ENCODE results near the gene SPEN. TPM values are rescaled to one million over a fixed set of nuclear protein-coding genes. Genes with fewer than 3 reads are reported as not detected.

SPEN gene
- total RNA-seq, 1 experiment from 2014 or later, result 46.4 TPM

GRCh38 chr1:15952317-15953258 lies 105.1 kb downstream of the SPEN start:
- Mint-ChIP-seq H3K4me1 (ENCODE audit: low read depth, unreplicated experiment) (peaks cover 17% of the 10 kb centered on the region), H3K27me3 (ENCODE audit: insufficient read depth, unreplicated experiment) (no peaks in the 10 kb centered on the region), H3K4me3 (ENCODE audit: unreplicated experiment) (no peak overlapping the region), H3K27ac (ENCODE audit: unreplicated experiment) (no peak overlapping the region), H3K9me3 (ENCODE audit: unreplicated experiment) (no peaks in the 10 kb centered on the region), H3K36me3 (ENCODE audit: insufficient read depth, unreplicated experiment) (peaks cover 7% of the 10 kb centered on the region)
- DNase-seq, result no peak
- TF ChIP-seq CTCF (IDR thresholded peaks at IDR 0.05; ENCODE audit: insufficient read depth in 1 of 2, low read depth in 1 of 2, low read length in 1 of 2, severe bottlenecking in 1 of 2, unreplicated experiment in 1 of 2), result no peak
- H3K4me3 ChIP-seq (ENCODE audit: low read depth, low read length), result no peak overlapping the region
- no TSS peak for BruUV-seq (replicated peaks)
- CTCF ChIA-PET, result no interaction called here
- peaks cover 10% of the 10 kb centered on the region for H3K4me1 ChIP-seq
- H3K36me3 ChIP-seq (ENCODE audit: control insufficient read depth, insufficient read depth, low read length), result no peaks in the 10 kb centered on the region
- H3K9me3 ChIP-seq, result no peaks in the 10 kb centered on the region
- intact Hi-C loops (cut with micrococcal nuclease; ENCODE audit: unreplicated experiment), result no loop called here
- POLR2A ChIA-PET, result no interaction called here
- H3K27me3 ChIP-seq (replicated peaks; ENCODE audit: control insufficient read depth, insufficient read depth, low read length), result no peaks in the 10 kb centered on the region

DNA sequence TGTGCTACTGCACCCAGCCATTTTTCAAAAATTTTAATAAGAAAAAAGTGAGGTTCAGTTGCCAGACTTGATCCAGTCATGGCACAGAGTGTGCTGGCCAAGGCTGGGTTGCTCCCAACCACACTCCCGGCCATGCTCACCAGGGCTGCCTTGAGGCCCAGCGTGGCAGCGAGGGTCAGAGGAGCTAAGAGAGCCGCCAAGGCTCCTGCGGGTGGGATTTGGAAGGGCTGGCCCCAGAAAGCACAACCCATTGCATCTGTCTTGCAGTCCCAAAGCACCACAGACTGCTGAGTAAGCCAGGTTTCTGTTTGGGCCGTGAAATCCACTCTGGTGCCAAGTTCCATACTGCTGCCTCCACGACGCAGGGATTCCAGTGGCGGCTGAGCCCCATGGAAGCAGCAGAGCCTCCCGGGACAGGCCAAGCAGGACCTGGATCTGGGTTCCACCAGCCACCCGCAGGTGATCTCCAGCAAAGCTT lies 105.8 kb downstream of the SPEN start:
- H3K9me3 Mint-ChIP-seq (ENCODE audit: unreplicated experiment), result no peaks in the 10 kb centered on the region
- BruUV-seq (replicated peaks), result no TSS peak

GRCh38 chr1:15953791-15954241 lies 106.3 kb downstream of the SPEN start:
- no peak for DNase-seq
- Histone ChIP-seq H3K36me3 (ENCODE audit: control insufficient read depth, insufficient read depth, low read length) (no peaks in the 10 kb centered on the region), H3K9me3 (no peaks in the 10 kb centered on the region), H3K4me3 (ENCODE audit: low read depth, low read length) (no peak overlapping the region), H3K4me1 (peaks cover 10% of the 10 kb centered on the region), H3K27me3 (replicated peaks; ENCODE audit: control insufficient read depth, insufficient read depth, low read length) (no peaks in the 10 kb centered on the region)
- H3K27me3 Mint-ChIP-seq (ENCODE audit: insufficient read depth, unreplicated experiment), result no peaks in the 10 kb centered on the region
- TF ChIP-seq CTCF (IDR thresholded peaks at IDR 0.05; ENCODE audit: insufficient read depth in 1 of 2, low read depth in 1 of 2, low read length in 1 of 2, severe bottlenecking in 1 of 2, unreplicated experiment in 1 of 2), result no peak
- ChIA-PET POLR2A (no interaction called here), CTCF (no interaction called here)
- H3K4me1 Mint-ChIP-seq (ENCODE audit: low read depth, unreplicated experiment), result peaks cover 17% of the 10 kb centered on the region
- intact Hi-C loops (cut with micrococcal nuclease; ENCODE audit: unreplicated experiment), result no loop called here
- no peak overlapping the region for H3K27ac Mint-ChIP-seq (ENCODE audit: unreplicated experiment)
- H3K4me3 Mint-ChIP-seq (ENCODE audit: unreplicated experiment), result no peak overlapping the region
- H3K9me3 Mint-ChIP-seq (ENCODE audit: unreplicated experiment), result no peaks in the 10 kb centered on the region
- BruUV-seq (replicated peaks), result no TSS peak
- H3K36me3 Mint-ChIP-seq (ENCODE audit: insufficient read depth, unreplicated experiment), result peaks cover 4% of the 10 kb centered on the region

More for the DNA sequence above, 105.8 kb downstream of the SPEN start:
- peaks cover 10% of the 10 kb centered on the region for H3K4me1 ChIP-seq
- H3K4me3 ChIP-seq (ENCODE audit: low read depth, low read length), result no peak overlapping the region
- no peak for TF ChIP-seq CTCF (IDR thresholded peaks at IDR 0.05; ENCODE audit: insufficient read depth in 1 of 2, low read depth in 1 of 2, low read length in 1 of 2, severe bottlenecking in 1 of 2, unreplicated experiment in 1 of 2)
- DNase-seq, result no peak
- H3K27me3 Mint-ChIP-seq (ENCODE audit: insufficient read depth, unreplicated experiment), result no peaks in the 10 kb centered on the region
- no peaks in the 10 kb centered on the region for H3K36me3 ChIP-seq (ENCODE audit: control insufficient read depth, insufficient read depth, low read length)
- H3K36me3 Mint-ChIP-seq (ENCODE audit: insufficient read depth, unreplicated experiment), result peaks cover 4% of the 10 kb centered on the region
- ChIA-PET CTCF (no interaction called here), POLR2A (no interaction called here)
- no peaks in the 10 kb centered on the region for H3K27me3 ChIP-seq (replicated peaks; ENCODE audit: control insufficient read depth, insufficient read depth, low read length)
- H3K4me3 Mint-ChIP-seq (ENCODE audit: unreplicated experiment), result no peak overlapping the region
- H3K4me1 Mint-ChIP-seq (ENCODE audit: low read depth, unreplicated experiment), result peaks cover 17% of the 10 kb centered on the region
- no peak overlapping the region for H3K27ac Mint-ChIP-seq (ENCODE audit: unreplicated experiment)
- intact Hi-C loops (cut with micrococcal nuclease; ENCODE audit: unreplicated experiment), result no loop called here
- no peaks in the 10 kb centered on the region for H3K9me3 ChIP-seq
